Measurements from ENCODE around the gene LAIR2.

LAIR2 gene

DNA sequence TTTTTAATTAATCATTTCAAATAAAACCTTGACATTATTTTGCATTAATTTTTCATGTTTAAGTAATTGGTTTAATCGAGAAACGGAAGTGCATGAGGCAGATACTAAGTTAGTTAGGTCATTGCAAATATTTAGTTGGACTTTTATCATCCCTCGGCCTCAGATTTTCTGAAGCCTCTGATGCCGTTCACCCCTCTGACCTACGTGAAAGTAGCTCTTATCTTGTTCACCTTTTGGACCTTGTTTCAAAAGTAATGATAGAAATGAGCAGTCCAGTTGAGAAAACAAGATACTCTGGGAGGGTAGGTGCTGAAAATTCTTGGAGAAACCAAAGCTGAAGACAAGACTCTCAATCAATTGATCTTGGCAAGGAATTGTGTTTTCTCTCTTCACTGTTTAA lies 23.0 kb downstream of the LAIR2 start:
- no peak for DNase-seq (ENCODE audit: extremely low spot score, insufficient read length, low read depth)
- FAIRE-seq = no peak

DNA sequence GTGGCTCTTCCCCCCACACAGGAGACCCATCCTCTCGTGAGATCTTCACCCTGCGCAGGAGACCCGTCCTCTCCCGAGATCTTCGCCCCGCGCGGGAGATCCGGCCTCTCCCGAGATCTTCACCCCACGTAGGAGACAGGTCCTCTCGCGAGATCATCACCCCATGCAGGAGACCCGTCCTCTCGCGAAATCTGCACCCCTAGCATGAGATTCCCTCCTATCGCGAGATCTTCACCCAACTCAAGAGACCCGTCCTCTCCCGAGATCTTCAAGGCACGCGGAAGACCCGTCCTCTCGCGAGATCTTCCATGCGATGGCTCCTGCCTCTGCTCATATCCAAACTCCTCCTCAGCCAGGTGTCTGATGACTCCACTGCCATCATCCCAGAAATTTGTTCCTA lies 24.3 kb downstream of the LAIR2 start:
- no peak for FAIRE-seq
- no peak for DNase-seq (ENCODE audit: extremely low spot score, insufficient read length, low read depth)

DNA sequence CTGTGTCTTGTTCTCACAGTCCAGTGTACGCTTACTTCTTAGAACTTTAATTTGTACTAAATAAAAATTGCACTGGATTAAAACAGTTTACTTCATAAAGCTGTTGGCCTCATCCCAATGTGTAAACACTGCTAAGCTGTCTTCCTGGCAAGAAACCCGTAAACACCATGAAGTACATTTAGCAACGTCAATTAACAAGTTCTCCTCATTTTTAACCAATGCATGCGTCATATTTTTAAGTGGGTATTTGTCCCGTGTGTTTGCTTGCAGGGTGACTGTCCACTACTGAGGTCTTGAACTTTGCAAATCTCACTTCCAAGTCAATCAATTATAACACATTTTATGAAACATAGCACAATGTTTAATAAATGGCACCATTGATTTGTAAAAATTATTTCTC lies 28.2 kb downstream of the LAIR2 start:
- no peak for FAIRE-seq
- no peak for DNase-seq (ENCODE audit: extremely low spot score, insufficient read length, low read depth)

DNA sequence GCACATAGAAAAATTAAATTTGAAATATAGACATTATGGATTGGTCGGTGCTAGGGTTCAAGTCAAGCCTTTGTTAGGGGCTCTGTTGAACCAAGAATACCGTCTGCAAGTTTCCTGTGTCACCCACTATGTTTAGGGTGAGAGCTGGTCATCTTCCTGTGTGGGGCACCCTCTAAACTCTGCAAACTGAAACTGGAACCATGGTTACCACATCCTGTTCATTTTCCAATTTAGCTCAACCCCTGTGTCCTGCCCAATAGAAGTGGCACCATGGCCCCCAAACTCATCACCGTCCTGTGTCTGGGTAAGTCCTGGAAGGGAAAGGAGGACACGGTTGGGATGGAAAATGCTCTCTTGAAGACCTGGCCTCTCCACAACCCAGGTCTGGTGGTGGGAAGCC lies 29.9 kb downstream of the LAIR2 start:
- peak; percentile 98 for FAIRE-seq

DNA sequence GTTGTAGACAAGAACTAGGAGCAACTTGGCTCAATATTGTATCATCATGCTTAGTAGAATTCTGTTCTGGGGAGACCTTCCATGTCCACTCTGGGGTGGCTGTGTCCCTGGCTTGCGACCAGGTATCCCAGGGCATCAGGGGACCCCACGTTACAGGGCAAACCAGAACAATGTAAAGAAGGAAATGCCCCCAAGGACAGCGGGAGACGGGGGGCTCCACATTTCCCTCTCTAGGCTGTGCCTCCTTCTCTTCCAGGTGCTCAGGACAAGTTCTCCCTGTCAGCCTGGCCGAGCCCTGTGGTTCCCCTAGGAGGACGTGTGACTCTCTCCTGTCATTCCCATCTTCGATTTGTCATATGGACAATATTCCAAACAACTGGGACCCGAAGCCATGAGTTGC lies 30.8 kb downstream of the LAIR2 start:
- DNase-seq (ENCODE audit: extremely low spot score, insufficient read length, low read depth) (no peak), FAIRE-seq (no peak)

More for the DNA sequence above, 29.9 kb downstream of the LAIR2 start:
- no peak for DNase-seq (ENCODE audit: extremely low spot score, insufficient read length, low read depth)

DNA sequence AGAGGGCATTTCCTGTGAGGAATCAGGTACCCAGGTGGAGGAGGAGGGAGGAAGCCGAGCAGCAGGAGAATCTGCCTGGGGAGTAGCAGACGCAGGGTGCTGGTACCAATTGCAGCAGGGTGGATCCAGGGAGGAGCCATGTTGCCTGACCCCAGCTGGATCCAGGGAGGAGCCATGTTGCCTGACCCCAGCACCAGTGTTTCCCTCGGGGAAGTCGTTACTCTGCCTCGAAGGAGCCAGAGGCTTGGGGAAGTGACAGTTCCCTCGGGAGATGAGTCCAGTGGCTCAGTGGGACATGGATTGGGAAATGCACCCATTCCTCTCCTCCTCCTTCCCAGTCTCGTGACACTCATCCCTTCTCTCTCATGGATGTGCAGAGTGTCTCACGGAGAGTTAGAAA lies 31.5 kb downstream of the LAIR2 start:
- DNase-seq (ENCODE audit: extremely low spot score, insufficient read length, low read depth) = no peak
- no peak for FAIRE-seq

DNA sequence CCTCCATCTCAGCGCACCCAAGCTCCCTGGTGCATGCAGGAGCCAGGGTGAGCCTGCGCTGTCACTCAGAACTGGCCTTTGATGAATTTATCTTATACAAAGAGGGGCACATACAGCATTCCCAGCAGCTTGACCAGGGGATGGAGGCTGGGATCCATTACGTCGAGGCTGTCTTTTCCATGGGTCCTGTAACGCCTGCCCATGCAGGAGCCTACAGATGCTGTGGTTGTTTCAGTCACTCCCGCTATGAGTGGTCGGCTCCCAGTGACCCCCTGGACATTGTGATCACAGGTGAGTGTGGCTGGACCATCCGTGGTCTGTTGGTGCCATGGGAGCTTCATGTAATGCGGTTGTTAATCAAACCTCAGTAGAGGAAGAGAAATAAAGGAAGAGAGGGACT lies 33.0 kb downstream of the LAIR2 start:
- DNase-seq (ENCODE audit: extremely low spot score, insufficient read length, low read depth) (no peak), FAIRE-seq (no peak)

DNA sequence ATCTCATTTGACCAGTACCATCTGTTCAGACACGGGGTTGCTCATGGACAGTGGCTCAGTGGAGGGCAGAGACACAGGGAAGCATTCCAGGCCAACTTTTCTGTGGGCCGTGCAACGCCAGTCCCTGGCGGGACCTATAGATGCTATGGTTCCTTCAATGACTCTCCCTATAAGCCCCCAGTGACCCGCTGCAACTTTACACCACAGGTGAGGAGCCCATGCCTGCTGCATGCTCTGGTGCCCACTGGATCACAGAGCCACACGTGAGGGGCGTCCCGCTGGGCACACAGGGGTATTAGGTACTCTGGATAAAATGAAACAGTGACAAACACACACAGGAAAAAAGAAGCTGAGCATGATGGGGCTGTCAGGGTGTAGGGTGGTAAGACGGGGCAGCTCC lies 34.3 kb downstream of the LAIR2 start:
- no peak for DNase-seq (ENCODE audit: extremely low spot score, insufficient read length, low read depth)
- FAIRE-seq = no peak

DNA sequence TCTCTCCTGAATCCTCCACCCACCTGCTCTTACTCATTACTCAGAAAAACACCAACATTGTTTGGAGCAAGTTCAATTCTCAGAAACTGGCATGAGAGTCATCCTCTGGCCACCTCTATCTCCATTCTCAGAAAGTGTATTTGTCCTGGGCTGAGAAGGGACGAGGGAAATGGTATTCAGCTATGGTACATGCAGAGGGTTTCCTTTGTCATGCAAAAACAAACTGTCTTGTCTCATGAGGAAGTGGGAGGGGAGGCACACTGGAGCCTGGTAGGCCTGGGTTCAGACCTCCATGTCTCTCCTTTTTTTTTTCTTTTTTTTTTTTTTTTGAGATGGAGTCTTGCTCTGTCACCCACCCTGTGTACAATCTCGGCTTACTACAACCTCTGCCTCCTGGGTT lies 39.1 kb downstream of the LAIR2 start:
- DNase-seq (ENCODE audit: extremely low spot score, insufficient read length, low read depth) (no peak), FAIRE-seq (no peak)

DNA sequence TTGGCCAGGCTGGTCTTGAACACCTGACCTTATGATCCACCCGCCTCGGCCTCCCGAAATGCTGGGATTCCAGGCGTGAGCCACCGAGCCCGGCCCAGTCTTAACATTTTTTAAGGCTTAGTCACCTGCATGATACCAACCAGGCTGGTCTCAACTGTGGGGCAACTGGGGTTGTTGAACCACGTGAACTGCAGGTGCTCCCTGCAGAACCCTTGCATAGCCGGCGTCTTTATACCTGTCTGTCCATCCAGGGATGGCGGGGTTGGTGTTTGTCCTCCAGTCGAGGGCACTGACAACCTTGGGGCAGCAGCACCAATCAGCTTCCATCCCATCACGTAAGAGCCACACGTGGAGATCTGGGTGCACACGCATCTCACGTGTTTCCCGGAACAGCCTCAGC lies 46.2 kb downstream of the LAIR2 start:
- DNase-seq (ENCODE audit: extremely low spot score, insufficient read length, low read depth) = no peak
- FAIRE-seq = no peak

DNA sequence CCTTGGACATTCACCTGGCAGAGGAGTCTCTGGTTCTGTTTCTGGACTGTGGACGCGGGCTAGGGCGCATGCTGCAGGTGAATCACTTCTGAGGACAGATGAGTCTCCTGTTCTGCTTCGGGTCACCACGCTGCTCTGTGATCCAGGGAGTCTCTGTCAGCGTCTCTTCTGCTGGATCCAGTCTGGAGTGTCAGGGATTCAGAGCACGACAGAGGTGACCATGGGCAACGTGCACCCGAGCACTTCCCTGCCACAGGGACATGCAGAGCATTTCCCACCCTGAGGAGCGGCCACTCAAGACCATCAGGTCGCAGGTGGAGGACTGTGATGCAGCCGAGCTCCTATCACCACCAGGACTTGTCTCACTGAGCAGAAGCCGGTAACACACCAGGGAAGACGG lies 46.6 kb downstream of the LAIR2 start:
- DNase-seq (ENCODE audit: extremely low spot score, insufficient read length, low read depth) = no peak
- FAIRE-seq = no peak

DNA sequence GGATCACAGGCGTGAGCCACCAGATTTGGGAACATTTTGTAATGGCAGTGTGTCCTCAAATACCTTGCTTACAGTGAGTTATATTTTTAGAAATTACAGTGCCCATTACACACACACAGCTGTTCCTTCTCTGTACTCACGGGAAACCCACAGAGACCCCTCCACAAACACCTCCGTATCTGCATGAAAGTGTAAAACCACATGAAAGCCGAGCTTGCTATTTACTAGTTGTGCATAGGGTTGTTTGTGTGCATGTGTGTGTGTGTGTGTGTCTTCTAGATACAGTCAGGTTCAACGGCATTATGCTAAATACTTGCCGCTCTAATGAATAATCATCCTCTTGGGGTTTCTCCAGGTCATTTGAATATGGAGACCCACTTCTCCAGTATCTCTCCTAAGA lies 48.7 kb downstream of the LAIR2 start:
- FAIRE-seq (peak; percentile 94), DNase-seq (ENCODE audit: extremely low spot score, insufficient read length, low read depth) (peak; percentile 40)

DNA sequence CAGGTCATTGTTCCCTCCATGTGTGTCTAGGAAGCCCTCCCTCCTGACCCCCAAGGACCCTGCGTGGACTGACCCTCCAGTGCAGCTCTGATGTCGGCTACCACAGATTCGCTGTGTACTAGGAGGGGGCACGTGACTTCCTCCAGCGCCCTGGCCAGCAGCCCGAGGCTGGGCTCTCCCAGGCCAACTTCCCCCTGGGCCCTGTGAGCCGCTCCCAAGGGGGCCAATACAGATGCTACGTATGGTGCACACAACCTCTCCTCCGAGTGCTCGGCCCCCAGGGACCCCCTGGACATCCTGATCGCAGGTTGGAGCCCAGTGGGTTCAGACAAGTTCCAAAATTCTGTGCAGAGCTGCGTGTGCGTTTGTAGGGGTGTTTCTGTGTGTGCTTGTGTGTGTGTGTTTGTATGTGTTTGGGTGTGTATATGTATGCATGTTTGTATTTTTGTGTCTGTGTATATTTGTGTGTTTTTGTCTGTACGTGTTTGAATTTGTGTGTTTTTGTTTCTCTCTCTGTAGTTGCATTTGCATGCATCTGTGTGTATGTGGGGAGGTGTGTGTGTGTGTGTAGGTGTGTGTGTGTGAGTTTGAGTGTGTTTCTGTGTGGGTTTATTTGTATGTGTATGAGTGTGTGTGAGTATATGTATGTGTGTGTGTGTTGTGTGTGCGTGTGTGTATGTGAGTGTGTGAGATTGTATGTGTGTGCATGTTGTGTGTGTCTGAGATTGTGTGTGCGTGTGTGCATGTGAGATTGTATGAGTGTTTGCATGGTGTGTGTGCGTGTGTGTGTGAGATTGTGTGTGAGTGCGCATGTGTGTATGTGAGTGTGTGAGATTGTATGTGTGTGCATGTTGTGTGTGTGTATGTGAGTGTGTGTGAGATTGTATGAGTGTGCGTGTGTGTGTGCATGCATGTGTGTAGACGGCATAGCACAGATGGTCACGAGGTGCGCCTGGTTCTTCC lies 49.6 kb downstream of the LAIR2 start:
- FAIRE-seq = peak; percentile 81
- DNase-seq (ENCODE audit: extremely low spot score, insufficient read length, low read depth) = no peak

DNA sequence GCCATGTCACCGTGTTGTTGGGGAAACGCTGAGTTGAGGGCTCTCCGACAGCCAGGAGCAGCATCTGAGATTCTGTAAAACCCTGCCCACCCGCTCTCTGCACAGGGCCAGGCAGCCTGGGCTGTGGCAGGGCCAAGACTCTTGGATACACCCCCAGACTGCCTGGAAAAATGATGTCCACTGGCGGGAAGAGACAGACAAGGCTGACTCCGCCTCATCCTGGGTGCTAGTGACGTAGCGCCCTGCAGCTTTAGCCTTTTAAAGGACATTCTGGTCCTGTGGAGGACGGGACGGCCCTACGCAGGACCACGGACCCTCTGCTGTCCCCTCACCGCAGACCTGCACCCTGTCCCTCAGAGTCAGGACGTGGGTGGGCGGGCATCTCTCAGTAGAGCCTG lies 50.3 kb downstream of the LAIR2 start:
- DNase-seq (ENCODE audit: extremely low spot score, insufficient read length, low read depth) (no peak), FAIRE-seq (no peak)

DNA sequence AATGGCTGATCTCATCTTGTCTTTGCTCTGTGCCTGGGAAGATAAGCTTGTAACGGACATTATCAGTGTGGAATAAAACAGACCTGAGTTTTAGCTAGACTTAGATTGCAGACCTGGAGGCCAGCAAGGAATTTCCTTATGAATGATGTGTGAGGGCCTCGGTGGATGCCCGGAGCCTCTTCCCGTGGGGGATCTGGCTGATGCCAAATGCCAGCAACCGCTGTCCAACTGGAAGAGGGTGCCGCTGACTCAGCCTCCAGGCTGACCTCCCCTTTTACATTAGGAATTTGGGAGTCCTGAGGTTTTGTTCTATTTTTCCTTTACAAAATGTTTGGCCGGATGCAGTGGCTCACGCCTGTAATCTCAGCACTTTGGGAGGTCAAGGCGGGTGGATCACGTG lies 51.4 kb downstream of the LAIR2 start:
- FAIRE-seq = no peak
- no peak for DNase-seq (ENCODE audit: extremely low spot score, insufficient read length, low read depth)

DNA sequence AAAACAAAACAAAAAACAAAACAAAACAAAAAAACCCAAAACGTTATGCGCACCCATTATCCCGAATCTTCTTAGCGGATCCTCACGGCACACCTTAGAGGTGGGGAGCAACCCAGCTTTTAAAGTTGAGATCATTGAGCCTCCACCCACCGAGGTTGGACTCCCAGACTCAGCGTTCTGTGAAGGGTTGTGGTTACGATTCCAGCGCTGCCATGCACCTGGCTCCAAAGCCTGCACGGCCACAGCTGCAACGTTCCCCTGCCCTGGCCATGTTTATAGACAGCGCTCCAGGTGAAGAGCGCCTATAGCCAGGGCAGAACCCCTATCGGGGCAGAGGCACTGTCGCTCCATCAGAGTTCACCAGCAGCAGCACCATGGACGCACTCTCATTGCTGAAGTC lies 52.3 kb downstream of the LAIR2 start:
- FAIRE-seq (no peak), DNase-seq (ENCODE audit: extremely low spot score, insufficient read length, low read depth) (no peak)

DNA sequence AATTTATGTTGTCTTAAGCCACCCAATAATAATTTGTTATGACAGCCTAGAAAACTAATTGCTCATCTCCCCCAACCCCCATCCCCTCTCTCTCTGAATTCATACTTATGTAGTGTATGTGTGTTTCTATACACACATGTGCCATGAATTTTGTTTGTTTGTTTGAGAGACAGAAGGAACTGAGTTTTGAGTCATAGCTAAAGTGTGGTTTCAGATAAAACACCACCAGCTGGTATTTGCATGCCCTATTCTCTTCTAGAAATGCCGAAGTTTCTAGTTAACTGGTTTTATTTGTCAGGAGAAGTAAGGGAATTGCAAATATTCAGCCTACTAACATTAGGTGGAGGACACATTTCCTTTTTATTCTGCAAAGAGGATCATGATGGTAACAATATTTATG lies 53.6 kb downstream of the LAIR2 start:
- DNase-seq (ENCODE audit: extremely low spot score, insufficient read length, low read depth) (no peak), FAIRE-seq (peak; percentile 45)

DNA sequence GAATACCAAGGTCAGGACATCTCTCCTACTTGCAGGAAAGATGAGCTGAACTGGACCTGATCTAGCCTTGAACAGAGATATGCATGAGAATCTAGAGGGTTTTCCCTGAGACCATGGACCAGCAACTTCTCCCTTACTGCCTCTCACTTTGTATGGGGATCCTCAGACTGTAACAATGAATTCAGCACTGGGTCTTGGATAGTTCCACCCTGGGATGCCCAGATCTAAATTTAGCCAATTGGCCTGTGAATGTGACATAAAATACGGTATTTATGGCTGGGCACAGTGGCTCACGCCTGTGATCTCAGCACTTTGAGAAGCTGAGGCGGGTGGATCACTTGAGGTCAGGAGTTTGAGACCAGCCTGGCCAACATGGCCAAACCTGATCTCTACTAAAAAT lies 55.7 kb downstream of the LAIR2 start:
- FAIRE-seq (no peak), DNase-seq (ENCODE audit: extremely low spot score, insufficient read length, low read depth) (no peak)

Data from GM18507 (cell line).